Astrocyte (in vitro differentiated cells and primary cell): ENCODE results near the gene MDH1.

Source experiments
- EZH2 ChIP-seq: IDR thresholded peaks from 2 replicates; pipeline ENCODE4 v1.6.1; 2012; ENCODE audit warnings: mild to moderate bottlenecking, low read length, inconsistent platforms; ENCODE audit not compliant: insufficient read depth
- TF ChIP-seq, protein P1 (sequence below): IDR thresholded peaks from 2 replicates; pipeline ENCODE4 v1.5.1; 2011; ENCODE audit warnings: low read depth, mild to moderate bottlenecking, inconsistent platforms, low read length, moderate library complexity; ENCODE audit not compliant: insufficient read depth

DNA sequence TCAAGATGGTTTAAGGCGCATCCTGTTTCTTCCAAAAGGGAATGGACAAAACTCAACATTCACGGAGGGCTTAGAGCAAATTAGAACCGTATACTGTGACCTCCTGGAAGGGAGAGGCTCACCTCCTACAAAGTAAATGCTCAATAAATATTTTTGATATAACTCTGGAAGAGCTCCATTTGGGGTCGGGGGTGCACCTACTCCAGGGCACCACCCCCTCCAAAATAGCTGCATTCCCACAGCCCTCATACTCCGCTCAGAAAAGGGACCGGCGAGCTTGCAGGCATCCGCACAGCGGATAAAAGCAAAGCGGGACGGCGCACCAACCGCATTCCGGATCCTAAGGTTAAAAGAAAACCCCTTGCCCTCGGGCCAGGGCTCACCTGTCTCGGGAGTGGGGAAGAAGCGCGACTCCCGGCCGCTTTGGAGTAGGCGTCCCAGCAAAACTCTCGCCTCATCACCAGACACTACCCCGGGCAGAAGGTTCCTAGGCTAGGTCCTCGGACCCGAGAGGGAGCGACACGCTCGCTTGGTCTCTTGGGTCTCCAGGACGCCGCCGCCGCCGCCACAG is 864 bp upstream of the MDH1 start:
- TF ChIP-seq, protein P1, sequence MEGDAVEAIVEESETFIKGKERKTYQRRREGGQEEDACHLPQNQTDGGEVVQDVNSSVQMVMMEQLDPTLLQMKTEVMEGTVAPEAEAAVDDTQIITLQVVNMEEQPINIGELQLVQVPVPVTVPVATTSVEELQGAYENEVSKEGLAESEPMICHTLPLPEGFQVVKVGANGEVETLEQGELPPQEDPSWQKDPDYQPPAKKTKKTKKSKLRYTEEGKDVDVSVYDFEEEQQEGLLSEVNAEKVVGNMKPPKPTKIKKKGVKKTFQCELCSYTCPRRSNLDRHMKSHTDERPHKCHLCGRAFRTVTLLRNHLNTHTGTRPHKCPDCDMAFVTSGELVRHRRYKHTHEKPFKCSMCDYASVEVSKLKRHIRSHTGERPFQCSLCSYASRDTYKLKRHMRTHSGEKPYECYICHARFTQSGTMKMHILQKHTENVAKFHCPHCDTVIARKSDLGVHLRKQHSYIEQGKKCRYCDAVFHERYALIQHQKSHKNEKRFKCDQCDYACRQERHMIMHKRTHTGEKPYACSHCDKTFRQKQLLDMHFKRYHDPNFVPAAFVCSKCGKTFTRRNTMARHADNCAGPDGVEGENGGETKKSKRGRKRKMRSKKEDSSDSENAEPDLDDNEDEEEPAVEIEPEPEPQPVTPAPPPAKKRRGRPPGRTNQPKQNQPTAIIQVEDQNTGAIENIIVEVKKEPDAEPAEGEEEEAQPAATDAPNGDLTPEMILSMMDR: no peak
- TF ChIP-seq EZH2: no peak
